Endothelial cell of umbilical vein (primary cell): Measurements from ENCODE around the gene CPNE6. TPM values are rescaled to one million over a fixed set of nuclear protein-coding genes. Genes with fewer than 3 reads are reported as not detected.

Experiments
- BruUV-seq: library from RNA; stranded (reverse); fragments of 400-500 nt; replicated peaks from 2 replicates; lab custom pipeline; 2021; lab: Mats Ljungman, UMichigan
- CTCF ChIA-PET: fragments of 300-600, 350-600 bp; sonication (Branson Sonifier 250); formaldehyde crosslinking; loops from one replicate; lab custom pipeline; 2021; ENCODE audit warnings: antibody characterized with exemption, inconsistent platforms; lab: Charles Lee
- POLR2A ChIA-PET: fragments of 300-600, 350-600 bp; sonication (Branson Sonifier 250); formaldehyde crosslinking; loops from one replicate; lab custom pipeline; 2021; ENCODE audit warnings: antibody characterized with exemption, inconsistent platforms; lab: Charles Lee
- DNase-seq: peaks from one replicate; pipeline ENCODE4 v3.0.0-alpha.2; 2011; ENCODE audit warnings: low read depth, low spot score
- FAIRE-seq: peaks from 2 replicates; lab custom pipeline; 2011; peaks lifted over from hg19 to GRCh38; lab: Jason Lieb, UNC
- H2AFZ ChIP-seq: 2 replicates; pipeline ENCODE4 v1.6.0; 2012; ENCODE audit warnings: low read depth, low read length, control low read depth, inconsistent platforms
- H3K27ac ChIP-seq: 2 replicates; pipeline ENCODE4 v1.5.1; 2011; ENCODE audit warnings: low read depth, mild to moderate bottlenecking, control low read depth, low read length, moderate library complexity; ENCODE audit not compliant: insufficient read depth
- H3K27me3 ChIP-seq, 2 experiments: 2 replicates each; pipeline versions ENCODE4 v1.6.0 to v1.6.1; 2011; ENCODE audit warnings: low read length in 2 of 2, mixed read lengths in 1 of 2; ENCODE audit not compliant: control insufficient read depth in 2 of 2, insufficient read depth in 2 of 2
- H3K36me3 ChIP-seq, 2 experiments: 2 replicates in 1 of 2; 3 replicates in 1 of 2; pipeline ENCODE4 v1.5.1; 2011; ENCODE audit warnings: low read length in 2 of 2, mild to moderate bottlenecking in 1 of 2, moderate library complexity in 1 of 2; ENCODE audit not compliant: control insufficient read depth in 2 of 2, insufficient read depth in 2 of 2; ENCODE audit errors: extremely low read depth in 1 of 2
- H3K4me1 ChIP-seq: 3 replicates; pipeline ENCODE4 v1.5.1; 2011; ENCODE audit warnings: mild to moderate bottlenecking, low read length; ENCODE audit not compliant: control insufficient read depth, insufficient read depth; ENCODE audit errors: extremely low read depth
- H3K4me2 ChIP-seq: 2 replicates; pipeline ENCODE4 v1.6.1; 2011; ENCODE audit warnings: low read length, control low read depth, mixed read lengths; ENCODE audit not compliant: insufficient read depth
- H3K4me3 ChIP-seq, 3 experiments: fragments of 200-600 bp in 1 of 3; sonication (generic), shearing (Covaris generic) in 1 of 3; replicated peaks in 1 of 3; 2 replicates each; pipeline ENCODE4 v1.5.1; 2011 to 2016; ENCODE audit warnings: control low read depth in 3 of 3, low read length in 3 of 3, mild to moderate bottlenecking in 2 of 3, inconsistent platforms in 1 of 3, low read depth in 1 of 3, moderate library complexity in 1 of 3; ENCODE audit not compliant: insufficient read depth in 1 of 3
- H3K79me2 ChIP-seq: 2 replicates; pipeline ENCODE4 v1.6.0; 2012; ENCODE audit warnings: low read length, inconsistent platforms; ENCODE audit not compliant: control insufficient read depth, insufficient read depth
- H3K9ac ChIP-seq: replicated peaks from 2 replicates; pipeline ENCODE3; 2011; ENCODE audit warnings: low read length, control low read depth; ENCODE audit not compliant: insufficient read depth; ENCODE audit errors: extremely low read depth
- H3K9me1 ChIP-seq: replicated peaks from 3 replicates; pipeline ENCODE4 v1.6.0; 2011; ENCODE audit warnings: mild to moderate bottlenecking, low read length; ENCODE audit not compliant: control insufficient read depth, insufficient read depth; ENCODE audit errors: extremely low read depth
- H3K9me3 ChIP-seq: replicated peaks from 2 replicates; pipeline ENCODE4 v1.5.1; 2012; ENCODE audit warnings: low read length, inconsistent platforms; ENCODE audit not compliant: control insufficient read depth, insufficient read depth
- H4K20me1 ChIP-seq: replicated peaks from 2 replicates; pipeline ENCODE3; 2011; ENCODE audit warnings: mild to moderate bottlenecking, low read length; ENCODE audit not compliant: control insufficient read depth, insufficient read depth; ENCODE audit errors: extremely low read depth
- JUN ChIP-seq: IDR thresholded peaks from 2 replicates; pipeline ENCODE4 v1.6.1; 2011; ENCODE audit warnings: borderline replicate concordance, low read depth; ENCODE audit not compliant: insufficient read length, insufficient read depth
- MYC ChIP-seq: IDR thresholded peaks from one replicate; pipeline ENCODE4 v1.6.1; 2011; ENCODE audit warnings: mild to moderate bottlenecking, low read depth, low read length
- POLR2A ChIP-seq: IDR thresholded peaks from 2 replicates; pipeline ENCODE4 v1.6.1; 2012; ENCODE audit warnings: low read depth, mild to moderate bottlenecking, control low read depth, low read length
- dilution Hi-C: fragments of 300-500 bp; cut with MboI; formaldehyde crosslinking; loops from one replicate; pipeline ENCODE4 v1.15.0; 2019; ENCODE audit warnings: low sequenced_read_pairs; ENCODE audit not compliant: extremely low pct_ligation_motif_present
- intact Hi-C: fragments of 100-400 bp; cut with micrococcal nuclease; formaldehyde crosslinking; loops from one replicate; pipeline ENCODE4 v1.10.0; 2022
- polyA plus RNA-seq, 4 experiments: library from polyadenylated mRNA; depleted of rRNA in 3 of 4; stranded (reverse) in 3 of 4; unstranded in 1 of 4; fragments of >200 nt; gene quantifications; 2 replicates each; pipeline versions ENCODE4 v1.2.1 to v1.2.3, GENCODE V29; 2011 to 2012; ENCODE audit warnings: missing spikeins in 1 of 4
- total RNA-seq: library from RNA; stranded (reverse); gene quantifications from 2 replicates; pipeline ENCODE4 v1.2.3, GENCODE V29; 2021
- TF ChIP-seq, protein P1 (sequence below), 2 donors: IDR thresholded peaks; 1 replicate in 1 of 2; 2 replicates in 1 of 2; pipeline ENCODE4 v1.5.1; 2011; ENCODE audit warnings: low read length in 2 of 2, mild to moderate bottlenecking in 2 of 2, moderate library complexity in 2 of 2, control low read depth in 1 of 2, inconsistent platforms in 1 of 2, low read depth in 1 of 2; ENCODE audit not compliant: insufficient read depth in 1 of 2; ENCODE audit errors: extremely low read depth in 1 of 2
- TF ChIP-seq, protein P2 (sequence below): IDR thresholded peaks from 2 replicates; pipeline ENCODE4 v1.6.1; 2011; ENCODE audit not compliant: insufficient read depth, insufficient read length

The CPNE6 gene
- total and polyA plus RNA-seq, 2 donors (not counting 3 experiments of a cell fraction or from before 2014, with no cell fraction given): not detected

DNA sequence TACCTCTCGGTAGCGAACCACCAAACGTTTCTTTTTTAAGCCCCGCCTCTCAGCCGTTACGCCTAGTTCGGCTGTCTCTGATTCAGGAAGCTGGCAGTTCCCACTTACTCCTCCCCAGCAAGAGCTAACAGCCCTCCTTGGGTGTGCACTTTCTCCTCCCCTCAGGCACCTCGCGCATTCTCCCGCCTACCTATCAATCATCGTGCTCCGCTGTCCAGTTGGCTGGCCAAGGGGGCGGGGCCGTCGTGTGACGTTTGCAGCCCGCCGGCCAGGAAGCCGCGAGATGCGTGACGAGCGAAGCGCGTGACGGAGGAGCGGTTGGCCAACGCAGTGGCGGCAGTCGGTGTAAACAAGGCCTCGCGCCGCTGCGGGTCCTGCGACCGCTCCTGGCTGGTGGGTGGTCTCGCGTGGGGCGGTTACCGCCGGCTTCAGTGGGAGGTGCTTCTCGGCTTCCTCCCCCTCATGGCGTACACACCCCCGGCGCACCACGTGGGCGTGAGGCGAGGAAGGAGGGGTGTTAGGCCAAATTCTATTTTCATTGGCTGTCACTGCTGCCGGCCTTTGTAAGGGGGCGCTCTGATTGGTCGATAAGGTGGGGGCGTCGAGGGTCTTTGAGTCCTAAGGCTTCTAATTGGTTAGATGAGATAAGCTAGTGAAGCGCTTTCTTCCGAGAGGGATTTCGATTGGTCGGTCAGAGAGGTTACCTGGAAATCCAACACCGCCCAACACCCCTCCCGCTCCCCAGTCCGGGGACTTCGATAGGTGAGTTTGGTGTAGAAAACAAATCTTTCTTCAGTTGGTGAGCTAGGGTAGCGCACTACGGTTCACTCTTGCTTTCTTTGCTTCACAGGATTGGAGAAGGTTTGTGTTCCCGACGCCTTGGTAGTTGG lies 43.4 kb downstream of the CPNE6 start, which contains the start of the genes DCAF11 and NRL:
Gene DCAF11, plus strand, starts transcription at position 246 of the 890 bp plus-strand sequence. CDS start 818 bp downstream, outside the sequence.
Gene NRL, minus strand, starts transcription at position 418 of the 890 bp plus-strand sequence. CDS start 32,101 bp downstream, outside the sequence.
- dilution Hi-C loops: no loop called here
- intact Hi-C loops: loop anchor here (1.0 to 5.0 kb wide), 9 partner anchors 20 to 1182 kb away; partner anchors contain the start of genes DHRS1, EMC9, GMPR2 and IPO4
- no peaks in the 10 kb centered on the region for H3K9me1 ChIP-seq
- H3K36me3 ChIP-seq: peaks cover 7 to 17% of the 10 kb centered on the region in 2 experiments
- no peaks in the 10 kb centered on the region for H4K20me1 ChIP-seq
- no peaks in the 10 kb centered on the region for H3K79me2 ChIP-seq
- CTCF ChIA-PET: interaction anchor here (1.1 to 3.3 kb wide), 17 partner anchors 9 to 317 kb away, joined by 3 to 27 read pairs (median 5); partner anchors contain the start of genes EMC9, IRF9, PCK2 and PSME1
- H2AFZ ChIP-seq: peak within 1 kb of the TSS; percentile 97
- peak within 1 kb of the TSS; percentile 96 for H3K4me2 ChIP-seq
- TF ChIP-seq MYC (no peak), POLR2A (peak; percentile 39), JUN (no peak)
- TF ChIP-seq, protein P1, sequence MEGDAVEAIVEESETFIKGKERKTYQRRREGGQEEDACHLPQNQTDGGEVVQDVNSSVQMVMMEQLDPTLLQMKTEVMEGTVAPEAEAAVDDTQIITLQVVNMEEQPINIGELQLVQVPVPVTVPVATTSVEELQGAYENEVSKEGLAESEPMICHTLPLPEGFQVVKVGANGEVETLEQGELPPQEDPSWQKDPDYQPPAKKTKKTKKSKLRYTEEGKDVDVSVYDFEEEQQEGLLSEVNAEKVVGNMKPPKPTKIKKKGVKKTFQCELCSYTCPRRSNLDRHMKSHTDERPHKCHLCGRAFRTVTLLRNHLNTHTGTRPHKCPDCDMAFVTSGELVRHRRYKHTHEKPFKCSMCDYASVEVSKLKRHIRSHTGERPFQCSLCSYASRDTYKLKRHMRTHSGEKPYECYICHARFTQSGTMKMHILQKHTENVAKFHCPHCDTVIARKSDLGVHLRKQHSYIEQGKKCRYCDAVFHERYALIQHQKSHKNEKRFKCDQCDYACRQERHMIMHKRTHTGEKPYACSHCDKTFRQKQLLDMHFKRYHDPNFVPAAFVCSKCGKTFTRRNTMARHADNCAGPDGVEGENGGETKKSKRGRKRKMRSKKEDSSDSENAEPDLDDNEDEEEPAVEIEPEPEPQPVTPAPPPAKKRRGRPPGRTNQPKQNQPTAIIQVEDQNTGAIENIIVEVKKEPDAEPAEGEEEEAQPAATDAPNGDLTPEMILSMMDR (IDR thresholded peaks at IDR 0.05; ENCODE audit: extremely low read depth in 1 of 2, insufficient read depth in 1 of 2, low read depth in 1 of 2, low read length in 2 of 2): no peak
- TF ChIP-seq, protein P2, sequence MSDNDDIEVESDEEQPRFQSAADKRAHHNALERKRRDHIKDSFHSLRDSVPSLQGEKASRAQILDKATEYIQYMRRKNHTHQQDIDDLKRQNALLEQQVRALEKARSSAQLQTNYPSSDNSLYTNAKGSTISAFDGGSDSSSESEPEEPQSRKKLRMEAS: peak; percentile 95
- peaks cover 13% of the 10 kb centered on the region for H3K4me1 ChIP-seq
- POLR2A ChIA-PET: interaction anchor here (0.6 to 2.3 kb wide), 8 partner anchors 9 to 32 kb away, joined by 3 to 13 read pairs (median 7); partner anchors contain the start of genes EMC9, PCK2, PSME1 and PSME2
- peak; percentile 99 for FAIRE-seq
- H3K27me3 ChIP-seq: no peaks in the 10 kb centered on the region
- H3K27ac ChIP-seq: peak within 1 kb of the TSS; percentile 88
- TSS peak; percentile 58 for BruUV-seq
- no peaks in the 10 kb centered on the region for H3K9me3 ChIP-seq
- peak; percentile 100 for DNase-seq
- H3K4me3 ChIP-seq: peak within 1 kb of the TSS; percentile 46 to 92 (median 84)
- H3K9ac ChIP-seq: peak within 1 kb of the TSS; percentile 88
